K562 (cell line): ENCODE data around the gene PMVK. TPM values are rescaled to one million over a fixed set of nuclear protein-coding genes. Genes with fewer than 3 reads are reported as not detected.

Source experiments
- BDP1 ChIP-seq: IDR thresholded peaks from 3 replicates; pipeline ENCODE4 v1.6.1; 2011; ENCODE audit not compliant: insufficient read length, insufficient read depth
- CHD2 ChIP-seq: IDR thresholded peaks from 2 replicates; pipeline ENCODE4 v1.6.1; 2011; ENCODE audit warnings: low read depth, low read length
- E2F3 ChIP-seq: fragments of 250-450 bp; sonication (Bioruptor Pico); IDR thresholded peaks from 2 replicates; pipeline ENCODE4 v1.4.0; 2020; ENCODE audit warnings: mild to moderate bottlenecking
- ETV6 ChIP-seq, 3 experiments: fragments of 150-350 bp in 1 of 3; sonication (generic) in 1 of 3; formaldehyde crosslinking in 1 of 3; IDR thresholded peaks; 2 replicates each; pipeline versions ENCODE4 v1.6.1 to v1.8.0; 2014 to 2022; ENCODE audit warnings: borderline replicate concordance in 2 of 3, low read depth in 2 of 3, antibody characterized with exemption in 1 of 3, low read length in 1 of 3, mild to moderate bottlenecking in 1 of 3, missing genetic modification reagents in 1 of 3
- HES1 ChIP-seq: fragments of 450-650 bp; IDR thresholded peaks from 2 replicates; pipeline ENCODE4 v1.6.1; 2016; ENCODE audit warnings: low read depth, mild to moderate bottlenecking, moderate library complexity
- HLTF ChIP-seq: fragments of 450-650 bp; IDR thresholded peaks from 2 replicates; pipeline ENCODE4 v1.6.1; 2016
- HNRNPK ChIP-seq: fragments of 200-400 bp; formaldehyde crosslinking; IDR thresholded peaks from one replicate; pipeline ENCODE4 v1.6.1; 2018; ENCODE audit warnings: mild to moderate bottlenecking, low read depth, low read length; ENCODE audit not compliant: poor library complexity, severe bottlenecking
- KHSRP ChIP-seq: fragments of 450-650 bp; IDR thresholded peaks from 2 replicates; pipeline ENCODE4 v1.6.1; 2017
- NBN ChIP-seq: fragments of 450-650 bp; IDR thresholded peaks from 2 replicates; pipeline ENCODE4 v1.6.1; 2016; ENCODE audit warnings: low read depth, mild to moderate bottlenecking
- NKRF ChIP-seq: fragments of 450-650 bp; IDR thresholded peaks from 2 replicates; pipeline ENCODE4 v1.6.1; 2016; ENCODE audit warnings: borderline replicate concordance
- RAD51 ChIP-seq: fragments of 450-650 bp; IDR thresholded peaks from 2 replicates; pipeline ENCODE4 v1.7.1; 2016; ENCODE audit warnings: low read depth, mild to moderate bottlenecking, borderline replicate concordance
- RFX5 ChIP-seq: IDR thresholded peaks from 2 replicates; pipeline ENCODE4 v1.6.1; 2011; ENCODE audit warnings: low read depth, mild to moderate bottlenecking, improper control_type of control experiment, low read length
- RNF2 ChIP-seq: sonication (generic); IDR thresholded peaks from 2 replicates; pipeline ENCODE4 v1.6.1; 2016
- SIRT6 ChIP-seq: IDR thresholded peaks from one replicate; pipeline ENCODE4 v1.6.1; 2012; ENCODE audit warnings: low read depth, mild to moderate bottlenecking, control low read depth, inconsistent platforms, low read length, moderate library complexity
- THRAP3 ChIP-seq: fragments of 450-650 bp; IDR thresholded peaks from 2 replicates; pipeline ENCODE4 v1.6.1; 2016; ENCODE audit warnings: mild to moderate bottlenecking, inconsistent platforms, borderline replicate concordance
- TSHZ1 ChIP-seq: fragments of 250-450 bp; sonication (Bioruptor Pico); IDR thresholded peaks from 2 replicates; pipeline ENCODE4 v1.4.0; 2020; ENCODE audit warnings: mild to moderate bottlenecking, moderate library complexity
- U2AF1 ChIP-seq: fragments of 200-400 bp; formaldehyde crosslinking; optimal IDR thresholded peaks from 2 replicates; pipeline ENCODE3; 2017; ENCODE audit warnings: mild to moderate bottlenecking, low read depth, low read length, moderate library complexity
- ZBED1 ChIP-seq: IDR thresholded peaks from 2 replicates; pipeline ENCODE4 v1.6.1; 2014
- ZNF76 ChIP-seq: fragments of 250-450 bp; sonication (Bioruptor Pico); IDR thresholded peaks from 2 replicates; pipeline ENCODE4 v1.4.0; 2020; ENCODE audit warnings: mild to moderate bottlenecking, moderate library complexity, borderline replicate concordance
- polyA plus RNA-seq, 8 experiments: library from polyadenylated mRNA; depleted of rRNA in 4 of 8; stranded (reverse) in 5 of 8; unstranded in 3 of 8; fragments of >200 nt; fragmentation: Nextera tagmentation in 2 of 8; fragmentation: Illumina TruSeq in 1 of 8; extraction: Ambion mirVana in 2 of 8; extraction: Trizol in 1 of 8; gene quantifications; 2 replicates each; pipeline versions ENCODE4 v1.2.1 to v1.2.3, GENCODE V29; 2011 to 2014; ENCODE audit warnings: inconsistent platforms in 1 of 8, missing spikeins in 1 of 8
- total RNA-seq, 7 experiments: library from RNA; depleted of rRNA in 6 of 7; stranded (reverse); fragments of >200 nt in 6 of 7; fragmentation: Illumina TruSeq in 2 of 7; extraction: Trizol in 2 of 7; gene quantifications; 2 replicates each; pipeline versions ENCODE4 v1.2.1 to v1.2.3, GENCODE V29; 2011 to 2021; ENCODE audit warnings: low replicate concordance in 1 of 7
- TF ChIP-seq, protein P1 (sequence below): IDR thresholded peaks from 2 replicates; pipeline ENCODE4 v1.6.1; 2016; ENCODE audit warnings: missing genetic modification characterization, missing compliant biosample characterization

The PMVK gene
- total and polyA plus RNA-seq, 9 of the 15 experiments (the other 6 are each of a cell fraction or from before 2014, with no cell fraction given): 1.1 to 15.3 (median 6.3) TPM

DNA sequence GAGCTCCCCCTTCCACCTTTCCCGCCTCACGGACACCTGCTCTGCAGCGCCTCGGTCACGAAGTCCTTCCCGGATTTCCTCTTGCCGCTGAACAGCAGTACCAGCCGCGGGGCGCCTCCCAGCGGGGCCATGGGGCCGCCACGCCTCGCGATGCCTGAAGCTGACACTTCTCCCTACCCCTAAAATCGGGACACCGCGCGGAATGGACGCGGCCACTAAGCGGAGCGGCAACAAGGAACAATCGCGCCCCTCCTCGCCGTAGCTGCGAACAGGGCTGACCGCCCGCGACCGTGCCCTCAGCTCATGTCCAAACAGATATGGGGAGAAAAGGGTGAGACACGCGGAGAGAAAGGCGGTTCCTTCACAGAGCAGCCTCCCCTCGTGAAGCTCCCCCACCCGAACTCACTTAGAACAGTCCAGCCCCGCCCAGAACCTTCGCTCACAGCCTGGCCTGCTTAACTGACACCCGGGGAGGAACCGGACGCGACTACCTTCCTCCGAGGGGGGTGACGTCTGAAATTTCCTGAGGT lies at the start of gene PMVK (continued):
- TF ChIP-seq, protein P1, sequence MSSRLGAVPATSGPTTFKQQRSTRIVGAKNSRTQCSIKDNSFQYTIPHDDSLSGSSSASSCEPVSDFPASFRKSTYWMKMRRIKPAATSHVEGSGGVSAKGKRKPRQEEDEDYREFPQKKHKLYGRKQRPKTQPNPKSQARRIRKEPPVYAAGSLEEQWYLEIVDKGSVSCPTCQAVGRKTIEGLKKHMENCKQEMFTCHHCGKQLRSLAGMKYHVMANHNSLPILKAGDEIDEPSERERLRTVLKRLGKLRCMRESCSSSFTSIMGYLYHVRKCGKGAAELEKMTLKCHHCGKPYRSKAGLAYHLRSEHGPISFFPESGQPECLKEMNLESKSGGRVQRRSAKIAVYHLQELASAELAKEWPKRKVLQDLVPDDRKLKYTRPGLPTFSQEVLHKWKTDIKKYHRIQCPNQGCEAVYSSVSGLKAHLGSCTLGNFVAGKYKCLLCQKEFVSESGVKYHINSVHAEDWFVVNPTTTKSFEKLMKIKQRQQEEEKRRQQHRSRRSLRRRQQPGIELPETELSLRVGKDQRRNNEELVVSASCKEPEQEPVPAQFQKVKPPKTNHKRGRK (tag): no peak
- no peak for TF ChIP-seq TSHZ1 (CRISPR knock-in tag)
- peak; percentile 98; the same call in 1 of the 2 replicates for TF ChIP-seq RAD51
- no peak for TF ChIP-seq THRAP3
- peak; percentile 85; the same call in 1 of the 2 replicates for TF ChIP-seq HLTF
- no peak for TF ChIP-seq KHSRP
- no peak for TF ChIP-seq ZNF76 (CRISPR knock-in tag)
- TF ChIP-seq NKRF: peak; percentile 43; the same call in 1 of the 2 replicates
- TF ChIP-seq HNRNPK: no peak
- TF ChIP-seq NBN: peak; percentile 84
- no peak for TF ChIP-seq HES1
- TF ChIP-seq U2AF1: no peak
- no peak for TF ChIP-seq E2F3 (CRISPR knock-in tag)
- TF ChIP-seq CHD2: peak; percentile 92
- TF ChIP-seq ETV6 (IDR thresholded peaks at IDR 0.05; ENCODE audit: borderline replicate concordance in 1 of 2, low read depth in 2 of 2, low read length in 1 of 2): peak in 1 of 2 experiments; percentile 77; a peak in 2 of 4 replicates
- peak; percentile 78; the same call in 1 of the 2 replicates for TF ChIP-seq ETV6 (CRISPR knock-in tag; IDR thresholded peaks at IDR 0.05; ENCODE audit: borderline replicate concordance)
- TF ChIP-seq RNF2: peak; percentile 98
- TF ChIP-seq BDP1: no peak
- peak; percentile 99 for TF ChIP-seq ZBED1
- TF ChIP-seq SIRT6: no peak
- TF ChIP-seq RFX5: no peak
